Hepatocyte (in vitro differentiated cells): ENCODE results near the gene AK6. TPM values are rescaled to one million over a fixed set of nuclear protein-coding genes. Genes with fewer than 3 reads are reported as not detected.
"Not testable (repeated sequence)": the region's sequence is repeated elsewhere in the genome, so short reads cannot be mapped to it uniquely, and the experiment has no call there.

ENCODE experiments used
- DNase-seq: peaks from one replicate; pipeline ENCODE4 v3.0.0-alpha.2; 2016; ENCODE audit warnings: low spot score
- H2AFZ ChIP-seq: fragments of 200-600 bp; sonication (generic); 2 replicates; pipeline ENCODE4 v1.6.0; 2016; ENCODE audit warnings: antibody characterized with exemption, mild to moderate bottlenecking
- H3K27ac ChIP-seq: fragments of 200-600 bp; sonication (generic); 2 replicates; pipeline ENCODE4 v1.5.1; 2016; ENCODE audit warnings: mild to moderate bottlenecking
- H3K27me3 ChIP-seq: fragments of 200-600 bp; sonication (generic); 2 replicates; pipeline ENCODE4 v1.6.1; 2016
- H3K36me3 ChIP-seq: fragments of 200-600 bp; sonication (generic); replicated peaks from 2 replicates; pipeline ENCODE4 v1.5.1; 2016; ENCODE audit warnings: low read depth; ENCODE audit not compliant: insufficient read depth
- H3K4me1 ChIP-seq: fragments of 200-600 bp; sonication (generic); 2 replicates; pipeline ENCODE4 v1.5.1; 2016; ENCODE audit warnings: mild to moderate bottlenecking, moderate library complexity; ENCODE audit not compliant: insufficient read depth
- H3K4me2 ChIP-seq: fragments of 200-600 bp; sonication (generic); 2 replicates; pipeline ENCODE4 v1.6.0; 2016
- H3K4me3 ChIP-seq: fragments of 200-600 bp; sonication (generic); 2 replicates; pipeline ENCODE4 v1.5.1; 2016; ENCODE audit warnings: mild to moderate bottlenecking
- H3K79me2 ChIP-seq: fragments of 200-600 bp; sonication (generic); 2 replicates; pipeline ENCODE4 v1.6.0; 2017; ENCODE audit warnings: mild to moderate bottlenecking
- H3K9me2 ChIP-seq: fragments of 200-600 bp; sonication (generic); replicated peaks from 2 replicates; pipeline ENCODE4 v1.6.0; 2017; ENCODE audit warnings: mild to moderate bottlenecking; ENCODE audit not compliant: insufficient read depth
- H3K9me3 ChIP-seq: fragments of 200-600 bp; sonication (generic); 2 replicates; pipeline ENCODE4 v1.5.1; 2016; ENCODE audit warnings: low read depth, mild to moderate bottlenecking
- H4K20me1 ChIP-seq: fragments of 200-600 bp; sonication (generic); 2 replicates; pipeline ENCODE4 v1.6.0; 2016; ENCODE audit warnings: mild to moderate bottlenecking; ENCODE audit not compliant: insufficient read depth, poor library complexity, severe bottlenecking
- EZH2 ChIP-seq: fragments of 200-600 bp; sonication (generic); IDR thresholded peaks from 2 replicates; pipeline ENCODE4 v1.6.1; 2016; ENCODE audit warnings: antibody characterized with exemption, mild to moderate bottlenecking, borderline replicate concordance
- EZH2phosphoT487 ChIP-seq: fragments of 200-600 bp; sonication (generic); IDR thresholded peaks from one replicate; pipeline ENCODE4 v1.6.1; 2018; ENCODE audit warnings: antibody characterized with exemption, mild to moderate bottlenecking, low read depth, moderate library complexity; ENCODE audit not compliant: unreplicated experiment, severe bottlenecking
- WGBS: methylation state at CpG from one replicate; pipeline ENCODE4 v1.1.6; 2016; ENCODE audit warnings: low lambda C conversion rate; ENCODE audit errors: missing lambda C conversion rate; 5-methylcytosine and 5-hydroxymethylcytosine counted together
- polyA plus RNA-seq: library from polyadenylated mRNA; unstranded; fragments of >200 nt; fragmentation: Nextera tagmentation; extraction: Ambion mirVana; gene quantifications from 2 replicates; pipeline ENCODE4 v1.2.1, GENCODE V29; 2016
- total RNA-seq: library from RNA; depleted of rRNA; stranded (reverse); fragments of >200 nt; gene quantifications from 2 replicates; pipeline ENCODE4 v1.2.3, GENCODE V29; 2014
- TF ChIP-seq, protein P1 (sequence below): fragments of 200-600 bp; sonication (generic); IDR thresholded peaks from 2 replicates; pipeline ENCODE4 v1.5.1; 2016; ENCODE audit warnings: antibody characterized with exemption, mild to moderate bottlenecking; ENCODE audit not compliant: poor library complexity

Gene AK6
- total and polyA plus RNA-seq, 2 experiments from 2014 or later, result 43.2 to 89.7 TPM

DNA sequence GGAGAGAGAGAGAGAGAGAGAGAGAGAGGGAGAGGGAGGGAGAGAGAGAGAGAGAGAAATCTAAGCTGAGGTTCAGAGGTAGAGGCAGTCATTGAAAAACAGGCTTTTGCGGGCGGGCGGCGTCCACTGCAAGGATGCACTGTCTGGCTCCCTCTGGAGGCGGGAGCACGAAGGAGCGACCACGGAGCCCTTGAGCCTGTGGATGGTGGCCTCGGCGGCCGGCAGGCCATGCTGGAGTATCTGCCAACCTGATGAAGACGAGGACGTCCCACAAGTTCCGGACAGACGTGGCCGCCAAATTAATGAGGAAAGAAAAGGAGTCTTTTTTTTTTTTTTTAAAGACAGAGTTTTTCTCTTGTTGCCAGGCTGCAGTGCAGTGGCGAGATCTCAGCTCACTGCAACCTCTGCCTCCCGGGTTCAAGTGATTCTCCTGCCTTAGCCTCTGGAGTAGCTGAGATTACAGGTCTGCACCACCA lies 34.5 kb downstream of the AK6 start:
- 18% methylated on average over 18 of the region's 18 CpGs for WGBS
- Histone ChIP-seq H3K9me2 (no peaks in the 10 kb centered on the region), H3K36me3 (no peaks in the 10 kb centered on the region), H3K4me2 (peak overlapping the region; percentile 55), H3K27ac (peak overlapping the region; percentile 25), H3K9me3 (no peaks in the 10 kb centered on the region), H3K27me3 (no peaks in the 10 kb centered on the region), H3K4me3 (no peak overlapping the region), H3K4me1 (peaks cover 9% of the 10 kb centered on the region), H3K79me2 (no peaks in the 10 kb centered on the region), H4K20me1 (no peaks in the 10 kb centered on the region), H2AFZ (peak overlapping the region; percentile 29)
- no peak for TF ChIP-seq EZH2phosphoT487
- no peak for TF ChIP-seq EZH2
- TF ChIP-seq, protein P1, sequence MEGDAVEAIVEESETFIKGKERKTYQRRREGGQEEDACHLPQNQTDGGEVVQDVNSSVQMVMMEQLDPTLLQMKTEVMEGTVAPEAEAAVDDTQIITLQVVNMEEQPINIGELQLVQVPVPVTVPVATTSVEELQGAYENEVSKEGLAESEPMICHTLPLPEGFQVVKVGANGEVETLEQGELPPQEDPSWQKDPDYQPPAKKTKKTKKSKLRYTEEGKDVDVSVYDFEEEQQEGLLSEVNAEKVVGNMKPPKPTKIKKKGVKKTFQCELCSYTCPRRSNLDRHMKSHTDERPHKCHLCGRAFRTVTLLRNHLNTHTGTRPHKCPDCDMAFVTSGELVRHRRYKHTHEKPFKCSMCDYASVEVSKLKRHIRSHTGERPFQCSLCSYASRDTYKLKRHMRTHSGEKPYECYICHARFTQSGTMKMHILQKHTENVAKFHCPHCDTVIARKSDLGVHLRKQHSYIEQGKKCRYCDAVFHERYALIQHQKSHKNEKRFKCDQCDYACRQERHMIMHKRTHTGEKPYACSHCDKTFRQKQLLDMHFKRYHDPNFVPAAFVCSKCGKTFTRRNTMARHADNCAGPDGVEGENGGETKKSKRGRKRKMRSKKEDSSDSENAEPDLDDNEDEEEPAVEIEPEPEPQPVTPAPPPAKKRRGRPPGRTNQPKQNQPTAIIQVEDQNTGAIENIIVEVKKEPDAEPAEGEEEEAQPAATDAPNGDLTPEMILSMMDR, result peak; percentile 82
- DNase-seq, result peak; percentile 89

DNA sequence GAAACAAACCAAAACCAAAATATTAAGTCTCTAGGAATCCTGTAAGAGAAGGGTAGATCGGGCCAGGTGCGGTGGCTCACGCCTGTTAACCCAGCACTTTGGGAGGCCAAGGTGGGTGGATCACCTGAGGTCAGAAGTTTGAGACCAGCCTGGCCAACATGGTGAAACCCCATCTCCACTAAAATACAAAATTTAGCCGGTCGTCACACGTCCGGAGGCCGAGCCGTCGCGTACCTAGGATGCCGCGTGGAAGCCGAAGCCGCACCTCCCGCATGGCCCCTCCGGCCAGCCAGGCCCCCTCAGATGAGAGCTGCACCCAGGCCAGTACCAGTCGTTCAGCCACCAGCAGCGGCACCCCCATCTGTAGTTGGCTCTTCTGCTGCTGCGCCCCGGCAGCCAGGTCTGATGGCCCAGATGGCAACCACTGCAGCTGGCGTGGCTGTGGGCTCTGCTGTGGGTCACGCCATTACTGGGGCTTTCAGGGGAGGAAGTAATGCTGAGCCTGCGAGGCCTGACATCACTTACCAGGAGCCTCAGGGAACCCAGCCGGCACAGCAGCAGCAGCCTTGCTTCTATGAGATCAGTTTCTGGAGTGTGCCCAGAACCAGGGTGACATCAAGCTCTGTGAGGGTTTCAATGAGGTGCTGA lies 35.5 kb downstream of the AK6 start:
- H3K4me3 ChIP-seq, H3K36me3 ChIP-seq, H3K4me2 ChIP-seq, H3K27me3 ChIP-seq, H3K4me1 ChIP-seq, H2AFZ ChIP-seq, H3K79me2 ChIP-seq, DNase-seq, H3K27ac ChIP-seq, H3K9me3 ChIP-seq, H4K20me1 ChIP-seq, H3K9me2 ChIP-seq: not testable (repeated sequence)
- WGBS, result 97% methylated on average over 12 of the region's 25 CpGs

DNA sequence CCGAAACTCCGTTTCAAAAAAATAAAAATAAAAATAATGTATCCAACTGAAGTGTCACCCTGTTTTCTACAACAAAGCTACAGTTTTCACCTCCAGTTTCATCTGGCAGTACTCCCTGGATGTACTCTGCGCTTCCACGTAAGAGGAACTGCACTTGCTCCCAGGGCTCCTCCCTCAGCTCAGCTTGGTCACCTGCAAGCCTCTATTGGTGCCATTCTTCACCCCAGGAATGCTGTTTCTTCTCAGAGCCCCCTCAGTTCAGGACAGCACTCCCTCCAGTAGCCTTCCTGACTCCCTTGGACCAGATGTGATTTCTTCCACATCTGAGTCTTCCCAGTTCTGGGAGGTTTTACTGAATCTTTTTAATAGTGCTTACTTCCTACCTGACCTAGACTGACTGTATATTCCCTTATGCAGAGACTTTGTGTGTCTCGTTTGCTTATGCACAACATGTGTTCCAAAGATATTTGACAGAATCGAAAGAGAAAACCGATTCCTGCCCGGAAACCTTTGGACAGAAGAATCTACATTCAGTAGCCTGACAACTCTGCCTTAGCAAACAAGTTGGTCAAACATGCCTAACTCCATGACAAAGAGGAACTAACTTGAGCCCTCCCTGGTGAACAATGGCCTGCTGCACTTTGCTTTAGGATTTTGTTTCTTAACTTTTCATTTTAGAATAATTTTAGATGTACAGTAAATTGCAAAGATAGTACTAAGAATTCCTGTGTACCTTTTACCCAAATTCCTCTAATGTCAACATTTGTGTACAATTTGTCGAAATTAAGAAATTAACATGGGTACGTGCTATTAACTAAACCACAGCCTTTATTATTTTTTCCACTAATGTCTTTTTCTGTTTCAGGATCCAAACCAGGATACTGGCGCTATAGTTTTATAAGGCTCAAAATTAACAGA lies 37.5 kb downstream of the AK6 start:
- Histone ChIP-seq H3K27ac (peak overlapping the region; percentile 88), H3K4me3 (no peak overlapping the region), H3K4me2 (peak overlapping the region; percentile 67), H3K9me2 (no peaks in the 10 kb centered on the region), H3K27me3 (no peaks in the 10 kb centered on the region), H3K79me2 (no peaks in the 10 kb centered on the region), H3K4me1 (peaks cover 9% of the 10 kb centered on the region), H3K9me3 (no peaks in the 10 kb centered on the region), H3K36me3 (no peaks in the 10 kb centered on the region), H4K20me1 (no peaks in the 10 kb centered on the region), H2AFZ (peak overlapping the region; percentile 25)
- no peak for TF ChIP-seq EZH2
- 71% methylated on average over 11 of the region's 11 CpGs for WGBS
- DNase-seq, result peak; percentile 48

DNA sequence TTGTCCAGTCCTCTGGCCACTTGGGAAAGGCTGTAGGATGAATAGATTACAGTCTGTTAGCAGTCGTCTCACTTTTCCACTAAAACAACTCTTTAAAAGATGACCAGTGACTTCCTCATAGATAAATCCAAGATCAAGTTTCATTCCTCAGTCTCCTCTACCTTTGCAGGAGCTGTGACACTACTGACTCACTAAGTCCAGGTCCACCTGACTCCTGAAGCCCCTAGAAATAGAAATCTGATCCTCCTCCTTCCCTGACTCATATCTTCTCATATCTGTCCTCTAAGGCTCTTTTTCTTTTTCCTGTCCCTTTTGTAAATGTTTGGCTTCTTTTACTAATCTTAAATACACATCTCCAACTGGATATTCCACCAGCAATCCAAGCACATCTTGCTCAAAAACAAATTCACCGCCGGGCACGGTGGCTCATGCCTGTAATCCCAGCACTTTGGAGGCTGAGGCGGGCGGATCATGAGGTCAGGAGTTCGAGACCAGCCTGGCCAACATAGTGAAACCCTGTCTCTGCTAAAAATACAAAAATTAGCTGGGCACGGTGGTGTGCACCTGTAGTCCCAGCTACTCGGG lies 39.3 kb downstream of the AK6 start:
- Histone ChIP-seq H3K79me2 (no peaks in the 10 kb centered on the region), H4K20me1 (no peaks in the 10 kb centered on the region), H3K27ac (peak overlapping the region; percentile 59), H3K4me2 (no peak overlapping the region), H3K36me3 (no peaks in the 10 kb centered on the region), H3K4me3 (no peak overlapping the region), H3K9me3 (no peaks in the 10 kb centered on the region), H3K4me1 (peaks cover 9% of the 10 kb centered on the region), H3K27me3 (no peaks in the 10 kb centered on the region), H2AFZ (no peak overlapping the region), H3K9me2 (no peaks in the 10 kb centered on the region)
- DNase-seq, result peak; percentile 25
- WGBS, result 61% methylated on average over 9 of the region's 9 CpGs
- TF ChIP-seq, protein P1, result no peak
- no peak for TF ChIP-seq EZH2phosphoT487
- no peak for TF ChIP-seq EZH2
